CD4-positive, CD25-positive, alpha-beta regulatory T cell (primary cell): ENCODE measurements around the gene GCAT. TPM values are rescaled to one million over a fixed set of nuclear protein-coding genes. Genes with fewer than 3 reads are reported as not detected.

ENCODE experiments used
- ATAC-seq, 2 donors: fragments of 150-1000 bp; cut with Tn5 transposase; one replicate each; pipeline ENCODE4 v1.10.0; 2021; ENCODE audit warnings: low read depth in 2 of 2, moderate number of reproducible peaks in 2 of 2, moderate library complexity in 1 of 2
- DNase-seq, 3 donors: peaks; one replicate each; pipeline versions ENCODE4 v3.0.0 to v3.0.0-alpha.2; 2012 to 2022; ENCODE audit warnings: mixed read lengths in 1 of 3
- H3K27ac ChIP-seq: one replicate; pipeline ENCODE4 v1.7.0; 2013; ENCODE audit warnings: mild to moderate bottlenecking, low read length; ENCODE audit not compliant: insufficient read depth, poor library complexity, severe bottlenecking
- H3K27me3 ChIP-seq: one replicate; pipeline ENCODE4 v1.7.0; 2013; ENCODE audit warnings: low read length; ENCODE audit not compliant: control insufficient read depth, insufficient read depth
- H3K36me3 ChIP-seq: one replicate; pipeline ENCODE4 v1.7.0; 2013; ENCODE audit warnings: mild to moderate bottlenecking, low read length, moderate library complexity; ENCODE audit not compliant: control insufficient read depth, insufficient read depth
- H3K4me1 ChIP-seq: 2 replicates; pipeline ENCODE4 v1.7.0; 2013; ENCODE audit warnings: mild to moderate bottlenecking, low read length; ENCODE audit not compliant: insufficient read depth, control insufficient read depth, poor library complexity, severe bottlenecking
- H3K4me3 ChIP-seq: one replicate; pipeline ENCODE4 v1.7.0; 2013; ENCODE audit warnings: low read depth, mild to moderate bottlenecking, low read length, moderate library complexity
- H3K9me3 ChIP-seq, 2 experiments: 1 replicate in 1 of 2; 2 replicates in 1 of 2; pipeline ENCODE4 v1.7.0; 2013; ENCODE audit warnings: low read length in 2 of 2, mild to moderate bottlenecking in 1 of 2, moderate library complexity in 1 of 2; ENCODE audit not compliant: control insufficient read depth in 2 of 2
- H3K27ac Mint-ChIP-seq, 3 donors: one replicate each; pipeline ENCODE4 v1.8.0; 2020 to 2022; ENCODE audit warnings: mild to moderate bottlenecking in 3 of 3, mixed read lengths in 3 of 3, moderate library complexity in 2 of 3
- H3K27me3 Mint-ChIP-seq: one replicate; pipeline ENCODE4 v1.8.0; 2022; ENCODE audit warnings: mild to moderate bottlenecking, mixed read lengths
- H3K36me3 Mint-ChIP-seq: one replicate; pipeline ENCODE4 v1.8.0; 2020; ENCODE audit warnings: mixed read lengths
- H3K4me1 Mint-ChIP-seq, 4 donors: one replicate each; pipeline ENCODE4 v1.8.0; 2020 to 2022; ENCODE audit warnings: mixed read lengths in 4 of 4, mild to moderate bottlenecking in 1 of 4
- H3K4me3 Mint-ChIP-seq, 4 donors: one replicate each; pipeline ENCODE4 v1.8.0; 2020 to 2022; ENCODE audit warnings: mild to moderate bottlenecking in 4 of 4, mixed read lengths in 4 of 4, moderate library complexity in 3 of 4
- H3K9me3 Mint-ChIP-seq, 7 donors: one replicate each; pipeline ENCODE4 v1.8.0; 2020 to 2022; ENCODE audit warnings: mixed read lengths in 7 of 7, mild to moderate bottlenecking in 3 of 7, moderate library complexity in 2 of 7
- polyA plus RNA-seq, 4 donors: library from polyadenylated mRNA; unstranded; fragments of 300-500 nt; fragmentation: Illumina TruSeq; gene quantifications; one replicate each; pipeline ENCODE4 v1.2.3, GENCODE V29; 2021
- total RNA-seq: library from RNA; stranded (reverse); gene quantifications from one replicate; pipeline ENCODE4 v1.2.3, GENCODE V29; 2022

GCAT gene
- total and polyA plus RNA-seq, 5 donors from 2014 or later: 0.45 to 2.0 (median 1.4) TPM

- Mint-ChIP-seq H3K4me1 (peaks cover 0 to 2% (median under 1%) of the 10 kb centered on the region in 4 donors), H3K27me3 (no peaks in the 10 kb centered on the region), H3K9me3 (peaks cover 0 to 1% (median 0%) of the 10 kb centered on the region in 7 donors), H3K4me3 (no peak overlapping the region), H3K27ac (no peak overlapping the region), H3K36me3 (peaks cover 4% of the 10 kb centered on the region)
- Histone ChIP-seq H3K4me1 (no peaks in the 10 kb centered on the region), H3K27ac (no peak overlapping the region), H3K36me3 (peaks cover 10% of the 10 kb centered on the region), H3K9me3 (no peaks in the 10 kb centered on the region), H3K27me3 (no peaks in the 10 kb centered on the region), H3K4me3 (no peak overlapping the region)
- DNase-seq (no peak), ATAC-seq (no peak)
Measured at GRCh38 chr22:37764622-37765021, 43.1 kb upstream of the GCAT start.

- ATAC-seq (no peak), DNase-seq (no peak)
- no peaks in the 10 kb centered on the region for H3K36me3 Mint-ChIP-seq
- Histone ChIP-seq H3K27me3 (no peaks in the 10 kb centered on the region), H3K9me3 (no peaks in the 10 kb centered on the region), H3K4me3 (no peak overlapping the region), H3K36me3 (peaks cover 7% of the 10 kb centered on the region), H3K4me1 (no peaks in the 10 kb centered on the region), H3K27ac (no peak overlapping the region)
- no peak overlapping the region for H3K27ac Mint-ChIP-seq
- H3K4me3 Mint-ChIP-seq: no peak overlapping the region
- no peaks in the 10 kb centered on the region for H3K27me3 Mint-ChIP-seq
- H3K9me3 Mint-ChIP-seq: peaks cover 0 to 1% (median 0%) of the 10 kb centered on the region in 7 donors
- peaks cover 0 to 2% (median under 1%) of the 10 kb centered on the region in 4 donors for H3K4me1 Mint-ChIP-seq
Measured at GRCh38 chr22:37765498-37765897, 42.2 kb upstream of the GCAT start.

GRCh38 chr22:37765953-37766576 lies 41.7 kb upstream of the GCAT start:
- no peak for DNase-seq
- H3K36me3 ChIP-seq: peaks cover 7% of the 10 kb centered on the region
- no peak for ATAC-seq
- no peak overlapping the region for H3K4me3 ChIP-seq
- no peaks in the 10 kb centered on the region for H3K27me3 ChIP-seq
- H3K9me3 ChIP-seq: no peaks in the 10 kb centered on the region
- peaks cover 4% of the 10 kb centered on the region for H3K36me3 Mint-ChIP-seq
- no peaks in the 10 kb centered on the region for H3K4me1 ChIP-seq
- H3K4me1 Mint-ChIP-seq: peaks cover 0 to 2% (median under 1%) of the 10 kb centered on the region in 4 donors
- no peaks in the 10 kb centered on the region for H3K27me3 Mint-ChIP-seq
- peak overlapping the region in 1 of 3 donors; percentile 68 for H3K27ac Mint-ChIP-seq
- no peak overlapping the region for H3K4me3 Mint-ChIP-seq
- H3K9me3 Mint-ChIP-seq: peaks cover 0 to 1% (median 0%) of the 10 kb centered on the region in 7 donors
- H3K27ac ChIP-seq: no peak overlapping the region

GRCh38 chr22:37768273-37768672 lies 39.5 kb upstream of the GCAT start:
- Mint-ChIP-seq H3K4me3 (no peak overlapping the region), H3K4me1 (peaks cover 0 to 2% (median 0%) of the 10 kb centered on the region in 4 donors), H3K27ac (no peak overlapping the region), H3K27me3 (no peaks in the 10 kb centered on the region), H3K36me3 (peaks cover 13% of the 10 kb centered on the region), H3K9me3 (peaks cover 0 to 1% (median 0%) of the 10 kb centered on the region in 7 donors)
- ATAC-seq (no peak), DNase-seq (no peak)
- H3K4me1 ChIP-seq: no peaks in the 10 kb centered on the region
- H3K27me3 ChIP-seq: no peaks in the 10 kb centered on the region
- H3K4me3 ChIP-seq: no peak overlapping the region
- H3K27ac ChIP-seq: no peak overlapping the region
- H3K36me3 ChIP-seq: peaks cover 25% of the 10 kb centered on the region
- H3K9me3 ChIP-seq: no peaks in the 10 kb centered on the region

GRCh38 chr22:37769056-37769455 lies 38.7 kb upstream of the GCAT start:
- no peaks in the 10 kb centered on the region for H3K27me3 Mint-ChIP-seq
- Histone ChIP-seq H3K4me1 (no peaks in the 10 kb centered on the region), H3K4me3 (no peak overlapping the region), H3K27me3 (no peaks in the 10 kb centered on the region), H3K9me3 (no peaks in the 10 kb centered on the region), H3K27ac (no peak overlapping the region), H3K36me3 (peaks cover 18% of the 10 kb centered on the region)
- no peak overlapping the region for H3K27ac Mint-ChIP-seq
- no peak overlapping the region for H3K4me3 Mint-ChIP-seq
- peaks cover 0 to 1% (median 0%) of the 10 kb centered on the region in 7 donors for H3K9me3 Mint-ChIP-seq
- peaks cover 14% of the 10 kb centered on the region for H3K36me3 Mint-ChIP-seq
- H3K4me1 Mint-ChIP-seq: peaks cover 0 to 2% (median 0%) of the 10 kb centered on the region in 4 donors
- no peak for DNase-seq
- no peak for ATAC-seq

GRCh38 chr22:37771081-37771480 lies 36.7 kb upstream of the GCAT start:
- H3K27ac Mint-ChIP-seq: no peak overlapping the region
- no peaks in the 10 kb centered on the region for H3K9me3 Mint-ChIP-seq
- no peak overlapping the region for H3K4me3 ChIP-seq
- no peaks in the 10 kb centered on the region for H3K27me3 ChIP-seq
- ATAC-seq (no peak), DNase-seq (no peak)
- no peak overlapping the region for H3K27ac ChIP-seq
- no peaks in the 10 kb centered on the region for H3K4me1 ChIP-seq
- no peaks in the 10 kb centered on the region for H3K9me3 ChIP-seq
- H3K36me3 Mint-ChIP-seq: peaks cover 14% of the 10 kb centered on the region
- no peaks in the 10 kb centered on the region for H3K4me1 Mint-ChIP-seq
- H3K36me3 ChIP-seq: peaks cover 18% of the 10 kb centered on the region
- H3K27me3 Mint-ChIP-seq: no peaks in the 10 kb centered on the region
- H3K4me3 Mint-ChIP-seq: no peak overlapping the region

GRCh38 chr22:37771702-37772427 lies 35.9 kb upstream of the GCAT start:
- ATAC-seq: no peak
- peaks cover 18% of the 10 kb centered on the region for H3K36me3 ChIP-seq
- no peak overlapping the region for H3K27ac ChIP-seq
- Mint-ChIP-seq H3K36me3 (peaks cover 14% of the 10 kb centered on the region), H3K27ac (peak overlapping the region in 1 of 3 donors; percentile 32), H3K27me3 (no peaks in the 10 kb centered on the region), H3K4me1 (peaks cover 0 to 5% (median 0%) of the 10 kb centered on the region in 4 donors), H3K4me3 (no peak overlapping the region), H3K9me3 (no peaks in the 10 kb centered on the region)
- no peak overlapping the region for H3K4me3 ChIP-seq
- no peaks in the 10 kb centered on the region for H3K9me3 ChIP-seq
- no peak for DNase-seq
- no peaks in the 10 kb centered on the region for H3K27me3 ChIP-seq
- no peaks in the 10 kb centered on the region for H3K4me1 ChIP-seq
